ENCODE measurements around the gene NFKB1.

The NFKB1 gene

DNA sequence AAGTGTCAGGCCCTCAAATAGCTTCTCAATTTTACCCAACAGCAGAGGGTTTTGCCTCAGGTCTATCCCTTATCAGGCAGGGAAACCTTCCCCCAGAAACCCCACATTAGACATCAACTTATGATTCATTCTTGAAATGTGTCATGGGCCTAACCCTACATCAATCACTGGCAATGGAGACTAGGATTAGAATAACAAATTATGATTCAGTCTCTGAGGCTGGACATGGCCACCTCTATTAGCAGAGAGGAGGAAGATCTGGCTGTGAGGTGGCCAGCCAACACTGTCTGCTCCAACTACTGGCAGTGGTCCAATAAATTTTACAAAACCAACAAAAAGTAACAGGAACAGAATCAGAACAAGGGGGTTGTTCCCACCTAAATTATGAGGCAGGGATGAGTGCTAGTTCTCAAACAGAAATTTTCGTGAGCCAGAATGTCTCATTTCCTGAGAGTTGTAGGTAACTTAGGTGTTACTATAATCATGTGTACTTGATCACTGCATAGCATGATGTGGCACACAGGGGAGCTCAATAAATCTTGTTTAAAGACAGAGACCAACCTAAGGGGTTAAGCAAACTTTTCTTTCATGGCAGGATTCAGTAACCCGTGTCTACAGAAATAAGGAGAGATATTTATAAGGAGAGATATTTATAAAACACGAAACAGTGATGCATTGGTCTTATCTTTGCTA is 126.8 kb downstream of the NFKB1 start:
- H3K27me3 ChIP-seq (ENCODE audit: control insufficient read depth, insufficient read depth, low read length): no peaks in the 10 kb centered on the region
- no peak overlapping the region for H3K9ac ChIP-seq (ENCODE audit: low read depth, low read length)
- no peak overlapping the region for H3K4me3 ChIP-seq (ENCODE audit: low read depth, low read length)
- H3K27ac ChIP-seq (ENCODE audit: low read depth, low read length): no peak overlapping the region
- no peaks in the 10 kb centered on the region for H3K9me3 ChIP-seq (ENCODE audit: control insufficient read depth, insufficient read depth, low read length)
- H3K4me1 ChIP-seq (ENCODE audit: control insufficient read depth, insufficient read depth, low read length): no peaks in the 10 kb centered on the region
- H3K36me3 ChIP-seq (ENCODE audit: control insufficient read depth, insufficient read depth, low read length): peaks cover 22% of the 10 kb centered on the region

DNA sequence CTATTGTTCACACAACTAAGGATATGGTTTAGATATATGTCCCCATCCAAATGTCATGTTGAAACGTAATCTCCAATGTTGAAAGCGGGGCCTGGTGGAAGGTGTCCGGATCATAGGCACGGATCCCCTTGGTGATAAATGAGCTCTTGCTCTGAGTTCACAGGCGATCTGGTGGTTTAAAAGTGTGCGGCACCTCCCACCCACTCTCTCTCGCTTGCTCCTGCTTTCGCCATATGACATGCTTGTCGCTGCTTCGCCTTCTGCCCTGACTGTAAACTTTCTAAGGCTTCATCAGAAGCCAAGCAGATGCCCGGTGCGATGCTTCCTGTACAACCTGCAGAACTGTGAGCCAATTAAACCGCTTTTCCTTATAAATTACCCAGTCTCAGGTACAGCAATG is 128.5 kb downstream of the NFKB1 start:
- H3K9ac ChIP-seq (ENCODE audit: low read depth, low read length): no peak overlapping the region
- no peak overlapping the region for H3K4me3 ChIP-seq (ENCODE audit: low read depth, low read length)
- no peaks in the 10 kb centered on the region for H3K9me3 ChIP-seq (ENCODE audit: control insufficient read depth, insufficient read depth, low read length)
- no peak overlapping the region for H3K27ac ChIP-seq (ENCODE audit: low read depth, low read length)
- H3K36me3 ChIP-seq (ENCODE audit: control insufficient read depth, insufficient read depth, low read length): peaks cover 32% of the 10 kb centered on the region
- H3K4me1 ChIP-seq (ENCODE audit: control insufficient read depth, insufficient read depth, low read length): no peaks in the 10 kb centered on the region
- H3K27me3 ChIP-seq (ENCODE audit: control insufficient read depth, insufficient read depth, low read length): no peaks in the 10 kb centered on the region

DNA sequence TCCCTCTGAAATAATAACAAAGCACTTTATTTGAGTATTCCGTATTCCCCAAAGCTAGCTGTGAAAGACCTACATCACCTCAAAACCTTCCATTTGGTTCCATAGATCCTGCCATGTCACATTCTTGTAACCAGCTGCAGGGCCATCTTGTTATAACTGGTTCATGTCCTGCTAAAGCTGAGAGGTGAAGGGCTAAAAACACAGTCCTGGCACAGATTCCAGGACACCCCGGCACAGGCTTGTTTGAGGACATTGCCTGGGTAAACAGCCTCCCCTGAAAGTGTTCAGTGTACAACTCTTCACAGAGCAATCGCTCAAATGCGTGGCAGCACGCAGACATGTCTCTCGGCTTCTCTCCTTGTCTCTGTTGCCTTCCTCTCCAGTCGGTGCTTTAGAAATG is 130.5 kb downstream of the NFKB1 start:
- H3K36me3 ChIP-seq (ENCODE audit: control insufficient read depth, insufficient read depth, low read length): peaks cover 45% of the 10 kb centered on the region
- no peak overlapping the region for H3K27ac ChIP-seq (ENCODE audit: low read depth, low read length)
- no peaks in the 10 kb centered on the region for H3K9me3 ChIP-seq (ENCODE audit: control insufficient read depth, insufficient read depth, low read length)
- H3K4me1 ChIP-seq (ENCODE audit: control insufficient read depth, insufficient read depth, low read length): no peaks in the 10 kb centered on the region
- no peak overlapping the region for H3K9ac ChIP-seq (ENCODE audit: low read depth, low read length)
- H3K27me3 ChIP-seq (ENCODE audit: control insufficient read depth, insufficient read depth, low read length): no peaks in the 10 kb centered on the region
- no peak overlapping the region for H3K4me3 ChIP-seq (ENCODE audit: low read depth, low read length)

DNA sequence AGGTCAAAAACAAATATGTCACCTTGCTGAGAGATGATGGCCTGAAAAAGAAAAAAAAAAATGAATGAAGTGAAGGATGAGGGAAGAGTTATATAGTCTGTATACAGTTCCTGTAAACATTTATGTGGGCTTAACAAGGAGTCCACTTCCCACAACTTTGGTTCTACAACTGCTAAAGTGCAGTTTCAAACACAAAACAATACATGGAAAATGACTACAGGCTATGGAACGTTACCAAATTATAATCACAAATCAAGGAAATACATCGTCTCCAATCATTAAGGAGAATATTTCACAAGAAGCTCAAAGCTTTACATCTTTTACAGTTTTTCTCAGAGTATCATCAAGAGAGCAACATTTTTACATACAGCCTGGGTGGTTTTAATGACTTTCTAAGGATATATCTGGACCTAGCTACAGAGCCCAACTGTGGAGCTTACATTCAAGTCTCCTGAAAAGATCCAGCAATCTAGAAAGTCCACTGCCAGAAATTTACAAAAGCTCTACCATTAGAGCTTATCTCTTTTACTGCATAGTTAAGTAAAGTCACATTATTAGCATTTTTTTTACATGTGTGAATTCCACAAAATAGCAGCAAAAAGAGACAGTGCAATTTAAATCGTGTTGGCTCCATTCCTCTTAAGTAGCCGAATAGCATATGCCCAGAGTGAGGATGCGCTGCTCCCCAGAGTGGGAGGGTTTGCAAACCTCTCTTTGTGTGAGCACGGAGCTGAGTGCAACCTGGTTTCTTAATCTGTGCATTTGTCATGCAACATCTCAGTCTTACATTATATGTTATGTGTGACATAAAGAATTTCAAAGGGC is 131.3 kb downstream of the NFKB1 start:
- no peak overlapping the region for H3K9ac ChIP-seq (ENCODE audit: low read depth, low read length)
- H3K36me3 ChIP-seq (ENCODE audit: control insufficient read depth, insufficient read depth, low read length): peaks cover 45% of the 10 kb centered on the region
- H3K9me3 ChIP-seq (ENCODE audit: control insufficient read depth, insufficient read depth, low read length): no peaks in the 10 kb centered on the region
- H3K4me3 ChIP-seq (ENCODE audit: low read depth, low read length): no peak overlapping the region
- H3K27me3 ChIP-seq (ENCODE audit: control insufficient read depth, insufficient read depth, low read length): no peaks in the 10 kb centered on the region
- H3K4me1 ChIP-seq (ENCODE audit: control insufficient read depth, insufficient read depth, low read length): no peaks in the 10 kb centered on the region
- no peak overlapping the region for H3K27ac ChIP-seq (ENCODE audit: low read depth, low read length)

DNA sequence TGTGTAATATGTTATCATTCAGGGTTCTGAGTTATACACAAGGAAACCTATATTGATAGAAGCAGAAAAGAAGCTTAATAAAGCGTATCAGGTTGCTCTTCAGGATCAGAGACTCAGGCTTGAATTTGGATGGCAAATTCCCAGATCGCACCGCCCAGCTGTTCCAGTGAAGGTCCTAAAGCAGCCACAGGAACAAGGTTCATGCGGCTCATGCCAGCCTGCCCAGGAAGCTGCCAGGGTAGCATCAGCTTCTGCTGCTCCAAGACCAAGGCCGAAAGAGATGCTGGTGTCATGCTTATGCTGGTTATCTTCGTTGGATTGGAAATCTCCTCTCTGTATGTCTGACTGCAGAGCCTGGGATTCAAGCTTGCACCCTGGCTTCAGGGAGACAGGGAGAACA is 131.9 kb downstream of the NFKB1 start:
- H3K36me3 ChIP-seq (ENCODE audit: control insufficient read depth, insufficient read depth, low read length): peaks cover 50% of the 10 kb centered on the region
- no peak overlapping the region for H3K27ac ChIP-seq (ENCODE audit: low read depth, low read length)
- H3K4me3 ChIP-seq (ENCODE audit: low read depth, low read length): no peak overlapping the region
- H3K9me3 ChIP-seq (ENCODE audit: control insufficient read depth, insufficient read depth, low read length): no peaks in the 10 kb centered on the region
- no peaks in the 10 kb centered on the region for H3K4me1 ChIP-seq (ENCODE audit: control insufficient read depth, insufficient read depth, low read length)
- no peak overlapping the region for H3K9ac ChIP-seq (ENCODE audit: low read depth, low read length)
- H3K27me3 ChIP-seq (ENCODE audit: control insufficient read depth, insufficient read depth, low read length): no peaks in the 10 kb centered on the region

DNA sequence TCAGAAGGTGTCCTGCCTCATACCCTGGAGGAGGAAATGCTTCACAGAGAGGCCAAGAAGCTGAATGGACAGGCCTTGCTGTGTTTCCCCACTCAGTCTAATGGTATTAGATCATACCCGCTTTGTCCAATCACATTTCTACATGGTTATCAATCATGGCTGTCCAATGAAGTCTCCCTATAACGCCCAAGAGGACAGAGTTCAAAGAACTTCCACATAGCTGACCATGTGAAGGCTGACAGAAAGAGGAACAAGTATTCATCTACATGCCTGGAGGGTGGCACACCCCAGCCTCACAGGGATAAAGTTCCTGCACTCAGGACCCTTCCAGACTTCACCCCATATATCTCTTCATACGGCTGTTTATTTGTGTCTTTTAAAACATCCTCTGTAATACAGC is 136.2 kb downstream of the NFKB1 start:
- Histone ChIP-seq H3K4me1 (ENCODE audit: control insufficient read depth, insufficient read depth, low read length) (no peaks in the 10 kb centered on the region), H3K36me3 (ENCODE audit: control insufficient read depth, insufficient read depth, low read length) (peaks cover 50% of the 10 kb centered on the region), H3K9ac (ENCODE audit: low read depth, low read length) (no peak overlapping the region), H3K27ac (ENCODE audit: low read depth, low read length) (no peak overlapping the region), H3K4me3 (ENCODE audit: low read depth, low read length) (no peak overlapping the region), H3K27me3 (ENCODE audit: control insufficient read depth, insufficient read depth, low read length) (no peaks in the 10 kb centered on the region), H3K9me3 (ENCODE audit: control insufficient read depth, insufficient read depth, low read length) (no peaks in the 10 kb centered on the region)

DNA sequence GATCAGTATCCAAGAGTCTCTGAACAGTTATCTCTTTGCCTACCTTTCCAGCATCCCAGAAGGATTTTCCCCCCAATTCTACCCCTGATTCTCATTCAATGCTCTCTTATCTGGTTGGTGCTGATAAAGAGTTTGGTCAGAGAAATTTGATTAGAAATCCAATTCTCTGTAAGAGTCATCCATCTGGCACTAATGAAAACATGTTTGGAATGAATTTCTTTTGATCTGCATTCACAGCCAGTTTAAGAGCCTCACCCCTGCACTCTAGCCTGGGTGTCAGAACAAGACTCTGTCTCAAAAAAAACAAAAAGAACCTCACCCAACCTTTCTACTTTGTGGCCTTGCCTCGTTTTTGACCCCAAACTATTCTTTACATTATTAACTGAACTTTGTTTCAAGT is 137.5 kb downstream of the NFKB1 start:
- Histone ChIP-seq H3K9me3 (ENCODE audit: control insufficient read depth, insufficient read depth, low read length) (no peaks in the 10 kb centered on the region), H3K4me3 (ENCODE audit: low read depth, low read length) (no peak overlapping the region), H3K9ac (ENCODE audit: low read depth, low read length) (no peak overlapping the region), H3K36me3 (ENCODE audit: control insufficient read depth, insufficient read depth, low read length) (peaks cover 40% of the 10 kb centered on the region), H3K27me3 (ENCODE audit: control insufficient read depth, insufficient read depth, low read length) (no peaks in the 10 kb centered on the region), H3K4me1 (ENCODE audit: control insufficient read depth, insufficient read depth, low read length) (no peaks in the 10 kb centered on the region), H3K27ac (ENCODE audit: low read depth, low read length) (no peak overlapping the region)

DNA sequence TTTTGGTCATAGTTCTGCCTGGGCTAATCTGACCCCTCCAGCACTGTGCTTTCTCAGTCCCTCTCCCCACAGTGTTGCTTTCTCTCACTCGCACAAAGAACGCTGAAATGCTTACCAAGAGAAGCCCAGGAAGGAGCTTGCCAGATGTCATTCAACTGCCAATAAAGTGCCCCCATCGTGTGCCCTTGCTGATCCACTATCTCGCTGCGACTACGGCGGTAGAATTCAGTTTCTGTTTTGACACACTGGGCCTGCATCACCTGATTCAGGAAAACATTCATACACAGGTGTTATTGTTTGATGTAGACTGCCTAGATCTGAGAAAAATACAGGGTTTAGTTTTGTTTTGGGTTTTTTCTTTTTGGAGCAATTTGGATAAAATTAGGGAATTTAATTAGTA is 138.4 kb downstream of the NFKB1 start:
- Histone ChIP-seq H3K27ac (ENCODE audit: low read depth, low read length) (no peak overlapping the region), H3K9ac (ENCODE audit: low read depth, low read length) (no peak overlapping the region), H3K27me3 (ENCODE audit: control insufficient read depth, insufficient read depth, low read length) (no peaks in the 10 kb centered on the region), H3K4me3 (ENCODE audit: low read depth, low read length) (no peak overlapping the region), H3K9me3 (ENCODE audit: control insufficient read depth, insufficient read depth, low read length) (no peaks in the 10 kb centered on the region), H3K36me3 (ENCODE audit: control insufficient read depth, insufficient read depth, low read length) (peaks cover 35% of the 10 kb centered on the region), H3K4me1 (ENCODE audit: control insufficient read depth, insufficient read depth, low read length) (no peaks in the 10 kb centered on the region)

DNA sequence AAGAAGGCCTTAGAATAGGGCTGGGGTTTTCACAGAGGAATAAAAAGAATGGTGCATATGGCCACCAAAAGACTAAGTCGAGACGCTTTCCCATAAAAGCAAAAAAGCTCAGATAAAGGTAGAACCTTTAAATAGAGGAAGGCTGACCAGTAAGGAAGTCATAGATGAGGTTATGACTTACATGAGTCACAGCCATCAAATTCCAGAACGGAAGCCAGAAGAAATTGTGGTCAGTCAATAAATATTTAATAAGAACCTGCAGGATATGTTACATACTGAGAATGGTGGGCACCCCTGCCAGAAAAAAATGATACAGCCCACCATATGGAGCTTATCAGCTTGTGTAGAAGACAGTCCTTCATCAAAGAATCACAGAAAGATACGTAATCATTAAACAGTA is 139.5 kb downstream of the NFKB1 start:
- Histone ChIP-seq H3K27ac (ENCODE audit: low read depth, low read length) (no peak overlapping the region), H3K4me3 (ENCODE audit: low read depth, low read length) (no peak overlapping the region), H3K36me3 (ENCODE audit: control insufficient read depth, insufficient read depth, low read length) (peaks cover 30% of the 10 kb centered on the region), H3K9me3 (ENCODE audit: control insufficient read depth, insufficient read depth, low read length) (no peaks in the 10 kb centered on the region), H3K9ac (ENCODE audit: low read depth, low read length) (no peak overlapping the region), H3K4me1 (ENCODE audit: control insufficient read depth, insufficient read depth, low read length) (no peaks in the 10 kb centered on the region), H3K27me3 (ENCODE audit: control insufficient read depth, insufficient read depth, low read length) (no peaks in the 10 kb centered on the region)

DNA sequence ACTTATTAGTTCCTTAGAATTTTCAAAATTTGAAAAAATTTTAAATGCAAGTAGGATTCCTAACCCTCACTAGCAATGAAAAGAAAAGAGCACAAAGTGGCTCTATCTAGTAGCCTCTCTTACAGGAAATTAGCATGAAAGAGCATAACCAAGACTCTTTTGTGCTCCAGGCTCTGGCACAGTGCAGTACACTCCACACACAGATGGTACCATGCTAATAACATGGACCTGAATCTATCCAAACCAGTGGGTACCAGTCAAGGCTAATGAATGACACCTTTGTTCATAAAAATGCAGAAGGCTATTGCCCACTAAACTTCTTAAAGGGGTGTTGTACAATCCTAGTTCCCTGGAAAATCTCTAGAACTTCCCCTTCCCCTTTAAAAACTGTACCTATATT is 140.6 kb downstream of the NFKB1 start:
- H3K36me3 ChIP-seq (ENCODE audit: control insufficient read depth, insufficient read depth, low read length): peaks cover 27% of the 10 kb centered on the region
- no peak overlapping the region for H3K9ac ChIP-seq (ENCODE audit: low read depth, low read length)

DNA sequence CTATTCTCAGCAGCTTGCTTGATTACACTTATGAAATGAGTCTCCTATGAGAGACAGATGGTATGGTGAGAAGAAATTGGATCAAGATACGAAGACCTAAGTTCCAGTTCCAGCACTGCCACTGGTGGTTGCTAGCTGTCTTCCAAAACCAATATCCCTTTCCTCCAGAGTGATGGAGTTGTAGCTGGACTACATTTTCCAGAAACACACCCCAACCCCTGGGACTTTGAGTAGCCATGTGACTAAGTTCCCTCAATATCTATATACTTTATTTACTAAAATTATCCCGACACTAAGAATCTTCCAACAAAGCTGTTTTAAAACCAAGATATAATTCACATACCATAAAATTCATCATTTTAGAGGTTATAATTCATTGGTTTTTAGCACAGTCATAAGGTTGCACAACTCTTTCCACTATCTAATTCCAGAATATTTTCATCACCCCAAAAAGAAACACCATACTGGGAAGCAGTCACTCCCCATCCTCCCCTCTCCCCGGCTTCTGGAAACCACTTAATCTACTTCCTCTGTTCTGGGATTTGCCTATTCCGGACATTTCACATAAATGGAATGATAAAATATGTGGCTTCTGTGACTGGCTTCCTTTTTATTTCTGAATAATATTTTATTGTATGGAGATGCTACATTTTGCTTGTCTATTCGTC is 141.6 kb downstream of the NFKB1 start:
- H3K4me1 ChIP-seq (ENCODE audit: control insufficient read depth, insufficient read depth, low read length): no peaks in the 10 kb centered on the region
- H3K4me3 ChIP-seq (ENCODE audit: low read depth, low read length): no peak overlapping the region
- no peaks in the 10 kb centered on the region for H3K27me3 ChIP-seq (ENCODE audit: control insufficient read depth, insufficient read depth, low read length)
- H3K36me3 ChIP-seq (ENCODE audit: control insufficient read depth, insufficient read depth, low read length): peaks cover 23% of the 10 kb centered on the region
- H3K9ac ChIP-seq (ENCODE audit: low read depth, low read length): no peak overlapping the region
- H3K27ac ChIP-seq (ENCODE audit: low read depth, low read length): no peak overlapping the region
- no peaks in the 10 kb centered on the region for H3K9me3 ChIP-seq (ENCODE audit: control insufficient read depth, insufficient read depth, low read length)

More for the DNA sequence above, 140.6 kb downstream of the NFKB1 start:
- Histone ChIP-seq H3K9me3 (ENCODE audit: control insufficient read depth, insufficient read depth, low read length) (no peaks in the 10 kb centered on the region), H3K27ac (ENCODE audit: low read depth, low read length) (no peak overlapping the region), H3K27me3 (ENCODE audit: control insufficient read depth, insufficient read depth, low read length) (no peaks in the 10 kb centered on the region), H3K4me1 (ENCODE audit: control insufficient read depth, insufficient read depth, low read length) (no peaks in the 10 kb centered on the region), H3K4me3 (ENCODE audit: low read depth, low read length) (no peak overlapping the region)

Data from HUES48 (cell line).